Panc1 (cell line): ENCODE results near the gene TIMP1. TPM values are rescaled to one million over a fixed set of nuclear protein-coding genes. Genes with fewer than 3 reads are reported as not detected.

Experiments used
- ATAC-seq: fragments of 200-7000 bp; cut with Tn5 transposase; 2 replicates; pipeline ENCODE4 v1.9.1; 2020; ENCODE audit warnings: mild to moderate bottlenecking, moderate library complexity
- BruUV-seq: library from RNA; stranded (reverse); fragments of 400-500 nt; replicated peaks from 2 replicates; lab custom pipeline; 2021; lab: Mats Ljungman, UMichigan
- CTCF ChIA-PET: fragments of 300-600 bp; sonication (Branson Sonifier 250); formaldehyde crosslinking; loops from one replicate; lab custom pipeline; 2022; ENCODE audit warnings: antibody characterized with exemption; lab: Charles Lee
- POLR2A ChIA-PET: fragments of 300-600 bp; sonication (Branson Sonifier 250); formaldehyde crosslinking; loops from one replicate; lab custom pipeline; 2022; ENCODE audit warnings: antibody characterized with exemption; lab: Charles Lee
- DNase-seq: peaks from one replicate; pipeline ENCODE4 v3.0.0-alpha.2; 2010; ENCODE audit warnings: low read depth, low spot score
- H3K27ac ChIP-seq: 2 replicates; pipeline ENCODE4 v1.5.1; 2011; ENCODE audit warnings: mild to moderate bottlenecking, low read length, inconsistent platforms
- H3K27me3 ChIP-seq: fragments of 200-500 bp; sonication (Bioruptor generic); 2 replicates; pipeline ENCODE4 v1.6.0; 2014; ENCODE audit warnings: low read length, inconsistent platforms; ENCODE audit not compliant: control insufficient read depth, insufficient read depth
- H3K36me3 ChIP-seq: fragments of 200-500 bp; sonication (Bioruptor generic); 2 replicates; pipeline ENCODE4 v1.5.1; 2014; ENCODE audit warnings: inconsistent platforms, mild to moderate bottlenecking, low read length, moderate library complexity; ENCODE audit not compliant: control insufficient read depth, insufficient read depth
- H3K4me1 ChIP-seq: 2 replicates; pipeline ENCODE4 v1.5.1; 2011; ENCODE audit warnings: inconsistent platforms, mild to moderate bottlenecking, low read length, moderate library complexity; ENCODE audit not compliant: control insufficient read depth, insufficient read depth
- H3K4me3 ChIP-seq, 2 experiments: 2 replicates each; pipeline ENCODE4 v1.5.1; 2011 to 2012; ENCODE audit warnings: low read depth in 2 of 2, low read length in 2 of 2, mild to moderate bottlenecking in 2 of 2, inconsistent platforms in 1 of 2, moderate library complexity in 1 of 2
- H3K9me3 ChIP-seq: fragments of 200-500 bp; sonication (Bioruptor generic); 2 replicates; pipeline ENCODE4 v1.5.1; 2014; ENCODE audit warnings: low read depth, mild to moderate bottlenecking, inconsistent platforms, low read length, moderate library complexity; ENCODE audit not compliant: control insufficient read depth, insufficient read depth
- POLR2AphosphoS5 ChIP-seq: IDR thresholded peaks from 2 replicates; pipeline ENCODE4 v1.6.1; 2012; ENCODE audit warnings: mild to moderate bottlenecking, low read depth, low read length, moderate library complexity
- SIN3A ChIP-seq: IDR thresholded peaks from 2 replicates; pipeline ENCODE4 v1.6.1; 2012; ENCODE audit warnings: low read depth, mild to moderate bottlenecking, low read length, moderate library complexity, borderline replicate concordance; ENCODE audit not compliant: insufficient read depth
- TCF7L2 ChIP-seq: IDR thresholded peaks from 2 replicates; pipeline ENCODE4 v1.6.1; 2011; ENCODE audit warnings: mild to moderate bottlenecking, low read depth, low read length, inconsistent platforms
- in situ Hi-C: cut with HindIII; loops from 2 replicates; pipeline ENCODE4 v1.10.0; 2016; ENCODE audit warnings: low sequenced_read_pairs, low pct_unique_long_range_greater_than_20kb
- intact Hi-C: fragments of 100-400 bp; cut with micrococcal nuclease; formaldehyde crosslinking; loops from one replicate; pipeline ENCODE4 v1.10.0; 2022; ENCODE audit not compliant: unreplicated experiment
- total RNA-seq: library from RNA; stranded (reverse); gene quantifications from one replicate; pipeline ENCODE4 v1.2.1, GENCODE V29; 2021; ENCODE audit not compliant: unreplicated experiment
- TF ChIP-seq, protein P1 (sequence below): fragments of 450-650 bp; IDR thresholded peaks from 2 replicates; pipeline ENCODE4 v1.5.1; 2017; ENCODE audit warnings: mild to moderate bottlenecking
- TF ChIP-seq, protein P2 (sequence below), 2 experiments: IDR thresholded peaks; 2 replicates each; pipeline ENCODE4 v1.6.1; 2011 to 2012; ENCODE audit warnings: low read depth in 2 of 2, control low read depth in 1 of 2, low read length in 1 of 2, mild to moderate bottlenecking in 1 of 2, moderate library complexity in 1 of 2; ENCODE audit not compliant: insufficient read depth in 1 of 2

Gene TIMP1
- total RNA-seq, 1 experiment from 2014 or later = 131 TPM

DNA sequence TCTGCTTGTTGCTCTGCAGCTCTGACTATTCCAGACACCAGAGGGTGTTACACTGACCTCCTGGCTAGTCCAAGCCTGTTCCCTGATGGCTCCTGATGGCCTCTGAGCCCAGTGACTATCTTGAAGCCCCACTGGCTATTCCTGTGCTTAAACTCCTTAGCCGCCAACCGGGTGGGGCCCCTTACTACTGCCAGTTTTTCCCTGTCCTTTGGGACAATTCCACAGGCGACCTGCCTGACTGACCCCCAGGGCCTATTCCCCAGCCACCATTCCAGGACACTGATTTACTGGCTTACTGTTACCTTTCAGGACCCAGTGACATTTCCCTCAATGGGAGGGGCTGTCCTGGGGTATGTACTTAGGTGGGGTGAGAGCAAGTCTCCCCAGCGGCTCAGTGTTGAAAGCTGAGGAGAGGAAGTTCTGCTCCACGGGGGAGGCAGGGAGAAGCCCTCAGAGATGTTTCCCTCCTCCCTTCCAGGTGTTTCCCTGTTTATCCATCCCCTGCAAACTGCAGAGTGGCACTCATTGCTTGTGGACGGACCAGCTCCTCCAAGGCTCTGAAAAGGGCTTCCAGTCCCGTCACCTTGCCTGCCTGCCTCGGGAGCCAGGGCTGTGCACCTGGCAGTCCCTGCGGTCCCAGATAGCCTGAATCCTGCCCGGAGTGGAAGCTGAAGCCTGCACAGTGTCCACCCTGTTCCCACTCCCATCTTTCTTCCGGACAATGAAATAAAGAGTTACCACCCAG lies 4.0 kb downstream of the TIMP1 start:
- ChIA-PET POLR2A (no interaction called here), CTCF (no interaction called here)
- H3K27me3 ChIP-seq = no peaks in the 10 kb centered on the region
- in situ Hi-C loops (no loop called here), intact Hi-C loops (no loop called here)
- no peaks in the 10 kb centered on the region for H3K4me1 ChIP-seq
- no TSS peak for BruUV-seq
- no peaks in the 10 kb centered on the region for H3K36me3 ChIP-seq
- H3K4me3 ChIP-seq = no peak overlapping the region
- TF ChIP-seq SIN3A = no peak
- TF ChIP-seq, protein P1, sequence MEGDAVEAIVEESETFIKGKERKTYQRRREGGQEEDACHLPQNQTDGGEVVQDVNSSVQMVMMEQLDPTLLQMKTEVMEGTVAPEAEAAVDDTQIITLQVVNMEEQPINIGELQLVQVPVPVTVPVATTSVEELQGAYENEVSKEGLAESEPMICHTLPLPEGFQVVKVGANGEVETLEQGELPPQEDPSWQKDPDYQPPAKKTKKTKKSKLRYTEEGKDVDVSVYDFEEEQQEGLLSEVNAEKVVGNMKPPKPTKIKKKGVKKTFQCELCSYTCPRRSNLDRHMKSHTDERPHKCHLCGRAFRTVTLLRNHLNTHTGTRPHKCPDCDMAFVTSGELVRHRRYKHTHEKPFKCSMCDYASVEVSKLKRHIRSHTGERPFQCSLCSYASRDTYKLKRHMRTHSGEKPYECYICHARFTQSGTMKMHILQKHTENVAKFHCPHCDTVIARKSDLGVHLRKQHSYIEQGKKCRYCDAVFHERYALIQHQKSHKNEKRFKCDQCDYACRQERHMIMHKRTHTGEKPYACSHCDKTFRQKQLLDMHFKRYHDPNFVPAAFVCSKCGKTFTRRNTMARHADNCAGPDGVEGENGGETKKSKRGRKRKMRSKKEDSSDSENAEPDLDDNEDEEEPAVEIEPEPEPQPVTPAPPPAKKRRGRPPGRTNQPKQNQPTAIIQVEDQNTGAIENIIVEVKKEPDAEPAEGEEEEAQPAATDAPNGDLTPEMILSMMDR = no peak
- no peaks in the 10 kb centered on the region for H3K9me3 ChIP-seq
- DNase-seq (no peak), ATAC-seq (no peak)
- H3K27ac ChIP-seq = no peak overlapping the region

DNA sequence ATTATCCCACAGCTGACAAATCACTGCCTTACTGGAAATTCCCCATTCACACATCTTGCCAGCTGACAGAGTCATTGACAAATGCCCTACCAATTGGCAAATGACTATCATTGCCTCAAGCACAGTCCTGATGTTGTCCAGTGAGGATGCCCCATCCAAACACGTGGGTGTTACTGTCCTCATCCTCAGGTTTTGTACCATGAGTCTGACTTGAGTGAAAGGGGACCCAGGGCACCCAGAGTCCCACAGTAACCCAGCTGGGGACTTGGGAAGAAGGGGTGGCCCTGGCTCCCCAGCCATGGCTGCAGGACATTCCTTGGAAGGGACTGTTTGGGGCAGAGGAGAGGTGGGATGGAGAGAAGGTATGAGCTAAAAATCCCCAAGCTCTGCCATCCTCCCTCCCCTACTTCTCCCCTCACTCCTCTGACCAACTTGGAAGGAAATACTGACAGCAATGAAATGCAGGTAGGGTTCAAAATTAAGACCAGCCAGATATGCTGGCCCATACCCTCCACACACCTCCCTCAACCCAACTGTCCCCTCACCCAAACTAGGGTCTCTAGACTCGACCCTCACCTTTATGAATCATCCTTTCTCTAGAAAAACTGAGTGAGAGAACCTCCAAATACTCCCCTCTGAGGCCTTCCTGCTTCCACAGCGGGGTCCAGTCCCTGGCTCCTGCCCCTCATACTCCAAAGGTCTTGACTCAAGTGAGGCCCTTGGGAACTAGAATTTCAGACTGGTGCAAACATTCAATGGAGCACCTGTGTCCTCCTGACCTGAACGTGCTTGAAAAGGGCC lies 5.1 kb downstream of the TIMP1 start:
- POLR2A ChIA-PET = no interaction called here

More for the DNA sequence above, 5.1 kb downstream of the TIMP1 start:
- in situ Hi-C loops (no loop called here), intact Hi-C loops (no loop called here)
- DNase-seq (no peak), ATAC-seq (no peak)
- H3K9me3 ChIP-seq = no peaks in the 10 kb centered on the region
- TF ChIP-seq, protein P2, sequence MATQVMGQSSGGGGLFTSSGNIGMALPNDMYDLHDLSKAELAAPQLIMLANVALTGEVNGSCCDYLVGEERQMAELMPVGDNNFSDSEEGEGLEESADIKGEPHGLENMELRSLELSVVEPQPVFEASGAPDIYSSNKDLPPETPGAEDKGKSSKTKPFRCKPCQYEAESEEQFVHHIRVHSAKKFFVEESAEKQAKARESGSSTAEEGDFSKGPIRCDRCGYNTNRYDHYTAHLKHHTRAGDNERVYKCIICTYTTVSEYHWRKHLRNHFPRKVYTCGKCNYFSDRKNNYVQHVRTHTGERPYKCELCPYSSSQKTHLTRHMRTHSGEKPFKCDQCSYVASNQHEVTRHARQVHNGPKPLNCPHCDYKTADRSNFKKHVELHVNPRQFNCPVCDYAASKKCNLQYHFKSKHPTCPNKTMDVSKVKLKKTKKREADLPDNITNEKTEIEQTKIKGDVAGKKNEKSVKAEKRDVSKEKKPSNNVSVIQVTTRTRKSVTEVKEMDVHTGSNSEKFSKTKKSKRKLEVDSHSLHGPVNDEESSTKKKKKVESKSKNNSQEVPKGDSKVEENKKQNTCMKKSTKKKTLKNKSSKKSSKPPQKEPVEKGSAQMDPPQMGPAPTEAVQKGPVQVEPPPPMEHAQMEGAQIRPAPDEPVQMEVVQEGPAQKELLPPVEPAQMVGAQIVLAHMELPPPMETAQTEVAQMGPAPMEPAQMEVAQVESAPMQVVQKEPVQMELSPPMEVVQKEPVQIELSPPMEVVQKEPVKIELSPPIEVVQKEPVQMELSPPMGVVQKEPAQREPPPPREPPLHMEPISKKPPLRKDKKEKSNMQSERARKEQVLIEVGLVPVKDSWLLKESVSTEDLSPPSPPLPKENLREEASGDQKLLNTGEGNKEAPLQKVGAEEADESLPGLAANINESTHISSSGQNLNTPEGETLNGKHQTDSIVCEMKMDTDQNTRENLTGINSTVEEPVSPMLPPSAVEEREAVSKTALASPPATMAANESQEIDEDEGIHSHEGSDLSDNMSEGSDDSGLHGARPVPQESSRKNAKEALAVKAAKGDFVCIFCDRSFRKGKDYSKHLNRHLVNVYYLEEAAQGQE (IDR thresholded peaks at IDR 0.05; ENCODE audit: insufficient read depth in 1 of 2, low read depth in 2 of 2, low read length in 1 of 2) = no peak
- TF ChIP-seq POLR2AphosphoS5 = no peak
- no peak for TF ChIP-seq SIN3A
- TF ChIP-seq TCF7L2 = no peak
- TF ChIP-seq, protein P1 = no peak
- CTCF ChIA-PET = no interaction called here
- no peaks in the 10 kb centered on the region for H3K27me3 ChIP-seq
- no peaks in the 10 kb centered on the region for H3K36me3 ChIP-seq
- H3K4me3 ChIP-seq = no peak overlapping the region
- no peaks in the 10 kb centered on the region for H3K4me1 ChIP-seq
- BruUV-seq = no TSS peak
- no peak overlapping the region for H3K27ac ChIP-seq
